Measurements from ENCODE around the gene TAAR1.
"Not testable (repeated sequence)": the region's sequence is repeated elsewhere in the genome, so short reads cannot be mapped to it uniquely, and the experiment has no call there.

TAAR1 gene

GRCh38 chr6:132659082-132659481 lies at the start of gene TAAR1:
TAAR1 (minus strand) TSS chr6:132659182; CDS start chr6:132646003, 13,179 bp downstream.
- in situ Hi-C loops (cut with MboI; ENCODE audit: low sequenced_read_pairs), result no loop called here

GRCh38 chr6:132708771-132709170 lies 49.8 kb upstream of the TAAR1 start:
- in situ Hi-C loops (cut with MboI; ENCODE audit: low sequenced_read_pairs), result no loop called here

- in situ Hi-C loops (cut with MboI; ENCODE audit: low sequenced_read_pairs), result no loop called here
Measured at GRCh38 chr6:132708002-132708401, 49.0 kb upstream of the TAAR1 start.

GRCh38 chr6:132706756-132707155 lies 47.8 kb upstream of the TAAR1 start:
- in situ Hi-C loops (cut with MboI; ENCODE audit: low sequenced_read_pairs), result not testable (repeated sequence)

- in situ Hi-C loops (cut with MboI; ENCODE audit: low sequenced_read_pairs), result no loop called here
Measured at GRCh38 chr6:132703936-132704335, 45.0 kb upstream of the TAAR1 start.

- in situ Hi-C loops (cut with MboI; ENCODE audit: low sequenced_read_pairs), result no loop called here
Measured at GRCh38 chr6:132698608-132699007, 39.6 kb upstream of the TAAR1 start.

- in situ Hi-C loops (cut with MboI; ENCODE audit: low sequenced_read_pairs), result no loop called here
Measured at GRCh38 chr6:132695773-132696172, 36.8 kb upstream of the TAAR1 start.

GRCh38 chr6:132693478-132693877 lies 34.5 kb upstream of the TAAR1 start:
- in situ Hi-C loops (cut with MboI; ENCODE audit: low sequenced_read_pairs), result no loop called here

GRCh38 chr6:132690678-132691077 lies 31.7 kb upstream of the TAAR1 start:
- in situ Hi-C loops (cut with MboI; ENCODE audit: low sequenced_read_pairs), result no loop called here

- in situ Hi-C loops (cut with MboI; ENCODE audit: low sequenced_read_pairs), result no loop called here
Measured at GRCh38 chr6:132687306-132687705, 28.3 kb upstream of the TAAR1 start.

GRCh38 chr6:132686531-132686930 lies 27.5 kb upstream of the TAAR1 start:
- in situ Hi-C loops (cut with MboI; ENCODE audit: low sequenced_read_pairs), result no loop called here

- in situ Hi-C loops (cut with MboI; ENCODE audit: low sequenced_read_pairs), result no loop called here
Measured at GRCh38 chr6:132685009-132685408, 26.0 kb upstream of the TAAR1 start.

- in situ Hi-C loops (cut with MboI; ENCODE audit: low sequenced_read_pairs), result no loop called here
Measured at GRCh38 chr6:132684272-132684671, 25.3 kb upstream of the TAAR1 start.

GRCh38 chr6:132683543-132683942 lies 24.6 kb upstream of the TAAR1 start:
- in situ Hi-C loops (cut with MboI; ENCODE audit: low sequenced_read_pairs), result no loop called here

- in situ Hi-C loops (cut with MboI; ENCODE audit: low sequenced_read_pairs), result not testable (repeated sequence)
Measured at GRCh38 chr6:132679094-132679493, 20.1 kb upstream of the TAAR1 start.

GRCh38 chr6:132675749-132676148 lies 16.8 kb upstream of the TAAR1 start:
- in situ Hi-C loops (cut with MboI; ENCODE audit: low sequenced_read_pairs), result no loop called here

- in situ Hi-C loops (cut with MboI; ENCODE audit: low sequenced_read_pairs), result no loop called here
Measured at GRCh38 chr6:132675002-132675401, 16.0 kb upstream of the TAAR1 start.

- in situ Hi-C loops (cut with MboI; ENCODE audit: low sequenced_read_pairs), result no loop called here
Measured at GRCh38 chr6:132673376-132674094, 14.6 kb upstream of the TAAR1 start.

- in situ Hi-C loops (cut with MboI; ENCODE audit: low sequenced_read_pairs), result no loop called here
Measured at GRCh38 chr6:132671295-132671694, 12.3 kb upstream of the TAAR1 start.

GRCh38 chr6:132669690-132670291 lies 10.8 kb upstream of the TAAR1 start:
- in situ Hi-C loops (cut with MboI; ENCODE audit: low sequenced_read_pairs), result no loop called here

GRCh38 chr6:132666118-132666517 lies 7.1 kb upstream of the TAAR1 start:
- in situ Hi-C loops (cut with MboI; ENCODE audit: low sequenced_read_pairs), result no loop called here

- in situ Hi-C loops (cut with MboI; ENCODE audit: low sequenced_read_pairs), result no loop called here
Measured at GRCh38 chr6:132664309-132665034, 5.5 kb upstream of the TAAR1 start.
